T-helper 2 cell treated with Interferon-gamma antibody and Interleukin-4, amounts not matched to agents 100 ng/mL and 5 ng/mL, for 36 hours (primary cell): ENCODE data around the gene AGTPBP1. TPM values are rescaled to one million over a fixed set of nuclear protein-coding genes. Genes with fewer than 3 reads are reported as not detected.

ENCODE experiments used
- intact Hi-C: fragments of 100-400 bp; cut with micrococcal nuclease; formaldehyde crosslinking; loops from one replicate; pipeline ENCODE4 v1.15.1; 2023
- total RNA-seq: library from RNA; stranded (reverse); gene quantifications from 2 replicates; pipeline ENCODE4 v1.2.3, GENCODE V29; 2022

AGTPBP1 gene
- total RNA-seq, 1 donor from 2014 or later: 29.1 TPM

- intact Hi-C loops: no loop called here
Measured at GRCh38 chr9:85510830-85511504, 230.8 kb downstream of the AGTPBP1 start.

DNA sequence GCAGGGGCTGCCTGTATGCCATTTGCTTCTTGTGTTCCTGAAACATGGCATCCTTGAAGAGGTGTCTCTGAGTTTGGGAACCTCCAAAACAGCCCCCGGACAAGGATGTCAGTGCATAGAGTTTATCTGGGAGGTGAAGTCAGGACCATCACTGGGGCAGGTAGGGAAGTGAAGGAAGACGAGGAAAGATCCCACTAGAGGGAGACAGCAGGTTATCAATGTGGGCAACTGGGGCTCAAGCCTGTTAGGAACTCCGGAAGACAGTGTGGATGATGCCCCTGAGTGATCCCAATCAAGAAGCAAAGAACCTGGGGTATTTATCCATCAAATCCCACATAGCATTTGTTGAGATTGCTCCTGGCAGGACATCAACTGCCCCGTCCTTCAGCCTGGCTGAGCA is 233.1 kb downstream of the AGTPBP1 start:
- intact Hi-C loops: no loop called here

DNA sequence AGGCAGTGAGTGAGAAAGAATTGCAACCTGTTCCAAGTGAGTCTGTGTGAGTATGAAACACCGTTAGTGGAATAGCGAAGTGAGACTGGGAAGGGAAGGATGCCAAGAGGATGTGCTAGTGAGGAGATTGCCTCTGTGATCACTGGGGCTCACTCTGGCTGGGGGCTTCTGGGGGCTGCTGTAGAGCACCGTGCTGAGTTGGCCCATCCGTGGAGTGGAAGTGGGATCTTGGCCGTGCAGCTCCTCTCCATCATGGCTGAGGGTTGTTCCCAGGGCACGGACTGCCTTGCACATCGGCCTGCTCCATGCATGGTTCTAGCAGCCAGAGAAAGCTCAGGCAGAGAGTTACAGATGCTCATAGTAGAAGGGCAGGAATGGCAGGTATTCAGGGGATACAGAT is 236.1 kb downstream of the AGTPBP1 start:
- intact Hi-C loops: no loop called here

DNA sequence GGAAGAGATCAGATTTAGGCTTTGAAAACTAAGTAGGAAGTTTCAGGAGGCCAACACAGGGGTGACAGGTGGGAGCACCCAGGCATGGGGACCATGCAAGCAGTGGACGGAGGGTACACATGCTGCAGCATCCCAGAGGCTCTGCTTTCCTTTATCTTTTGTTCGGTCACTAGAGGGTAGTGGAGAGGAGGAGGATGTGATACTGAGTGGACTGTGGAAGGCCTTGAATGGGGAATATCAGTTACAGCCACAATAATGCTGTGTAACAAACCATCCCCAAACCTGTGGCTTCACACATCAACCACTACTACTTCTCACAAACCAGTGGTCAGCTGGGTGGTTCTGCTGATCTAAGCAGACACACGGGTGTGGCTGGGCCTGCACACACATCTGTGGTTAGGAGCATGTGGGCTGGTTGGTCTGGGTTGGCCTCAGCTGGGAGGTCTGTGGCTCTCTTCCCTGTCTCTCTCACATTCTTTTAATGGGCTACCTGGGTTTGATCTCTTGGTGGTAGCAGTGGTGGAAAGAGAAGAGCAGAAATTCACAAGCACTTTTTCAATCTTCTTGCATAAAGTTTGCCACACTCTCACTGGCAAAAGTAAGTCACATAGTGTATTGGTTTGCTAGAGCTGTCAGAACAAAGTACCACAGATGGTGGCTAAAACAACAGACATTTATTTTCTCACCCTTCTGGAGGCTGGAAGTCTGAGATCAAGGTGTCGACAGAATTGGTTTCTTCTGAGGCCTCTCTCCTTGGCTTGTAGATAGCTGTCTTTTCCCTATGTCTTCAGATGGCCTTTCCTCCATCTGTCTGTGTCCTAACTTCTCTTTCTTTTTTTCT is 238.7 kb downstream of the AGTPBP1 start:
- intact Hi-C loops: no loop called here

- intact Hi-C loops: no loop called here
Measured at GRCh38 chr9:85501882-85502281, 239.9 kb downstream of the AGTPBP1 start.

- intact Hi-C loops: no loop called here
Measured at GRCh38 chr9:85501456-85501855, 240.3 kb downstream of the AGTPBP1 start.

Other genes with a start within 250 kb of the AGTPBP1 start
- 22.9 and 24.7 TPM in 2 replicates for gene NAA35, start 199.2 kb upstream of the AGTPBP1 start, total RNA-seq